ENCODE data around the gene UBN1.

Gene UBN1, protein sequence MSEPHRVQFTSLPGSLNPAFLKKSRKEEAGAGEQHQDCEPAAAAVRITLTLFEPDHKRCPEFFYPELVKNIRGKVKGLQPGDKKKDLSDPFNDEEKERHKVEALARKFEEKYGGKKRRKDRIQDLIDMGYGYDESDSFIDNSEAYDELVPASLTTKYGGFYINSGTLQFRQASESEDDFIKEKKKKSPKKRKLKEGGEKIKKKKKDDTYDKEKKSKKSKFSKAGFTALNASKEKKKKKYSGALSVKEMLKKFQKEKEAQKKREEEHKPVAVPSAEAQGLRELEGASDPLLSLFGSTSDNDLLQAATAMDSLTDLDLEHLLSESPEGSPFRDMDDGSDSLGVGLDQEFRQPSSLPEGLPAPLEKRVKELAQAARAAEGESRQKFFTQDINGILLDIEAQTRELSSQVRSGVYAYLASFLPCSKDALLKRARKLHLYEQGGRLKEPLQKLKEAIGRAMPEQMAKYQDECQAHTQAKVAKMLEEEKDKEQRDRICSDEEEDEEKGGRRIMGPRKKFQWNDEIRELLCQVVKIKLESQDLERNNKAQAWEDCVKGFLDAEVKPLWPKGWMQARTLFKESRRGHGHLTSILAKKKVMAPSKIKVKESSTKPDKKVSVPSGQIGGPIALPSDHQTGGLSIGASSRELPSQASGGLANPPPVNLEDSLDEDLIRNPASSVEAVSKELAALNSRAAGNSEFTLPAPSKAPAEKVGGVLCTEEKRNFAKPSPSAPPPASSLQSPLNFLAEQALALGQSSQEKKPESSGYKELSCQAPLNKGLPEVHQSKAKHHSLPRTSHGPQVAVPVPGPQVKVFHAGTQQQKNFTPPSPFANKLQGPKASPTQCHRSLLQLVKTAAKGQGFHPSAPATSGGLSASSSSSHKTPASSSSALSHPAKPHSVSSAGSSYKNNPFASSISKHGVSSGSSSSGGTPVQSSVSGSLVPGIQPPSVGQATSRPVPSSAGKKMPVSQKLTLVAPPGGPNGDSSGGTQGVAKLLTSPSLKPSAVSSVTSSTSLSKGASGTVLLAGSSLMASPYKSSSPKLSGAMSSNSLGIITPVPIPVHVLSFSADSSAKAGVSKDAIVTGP (N-terminal part only)

GRCh38 chr16:4846901-4847773, at the start of gene UBN1, which contains the start of gene GLYR1:
Gene UBN1, plus strand, starts transcription at chr16:4847481. Its CDS starts 5,437 bp downstream, at chr16:4852918.
Gene GLYR1, minus strand, starts transcription at chr16:4847288. Its CDS starts 23 bp downstream, at chr16:4847265.
- DNase-seq (ENCODE audit: low spot score), result peak; percentile 98

GRCh38 chr16:4797805-4798252, 49.5 kb upstream of the UBN1 start:
- no peak for DNase-seq (ENCODE audit: low spot score)

- DNase-seq (ENCODE audit: low spot score), result no peak
These were observed 48.8 kb upstream of the UBN1 start for GRCh38 chr16:4798456-4798855.

- no peak for DNase-seq (ENCODE audit: low spot score)
These were observed 48.0 kb upstream of the UBN1 start for GRCh38 chr16:4799171-4799855.

DNA sequence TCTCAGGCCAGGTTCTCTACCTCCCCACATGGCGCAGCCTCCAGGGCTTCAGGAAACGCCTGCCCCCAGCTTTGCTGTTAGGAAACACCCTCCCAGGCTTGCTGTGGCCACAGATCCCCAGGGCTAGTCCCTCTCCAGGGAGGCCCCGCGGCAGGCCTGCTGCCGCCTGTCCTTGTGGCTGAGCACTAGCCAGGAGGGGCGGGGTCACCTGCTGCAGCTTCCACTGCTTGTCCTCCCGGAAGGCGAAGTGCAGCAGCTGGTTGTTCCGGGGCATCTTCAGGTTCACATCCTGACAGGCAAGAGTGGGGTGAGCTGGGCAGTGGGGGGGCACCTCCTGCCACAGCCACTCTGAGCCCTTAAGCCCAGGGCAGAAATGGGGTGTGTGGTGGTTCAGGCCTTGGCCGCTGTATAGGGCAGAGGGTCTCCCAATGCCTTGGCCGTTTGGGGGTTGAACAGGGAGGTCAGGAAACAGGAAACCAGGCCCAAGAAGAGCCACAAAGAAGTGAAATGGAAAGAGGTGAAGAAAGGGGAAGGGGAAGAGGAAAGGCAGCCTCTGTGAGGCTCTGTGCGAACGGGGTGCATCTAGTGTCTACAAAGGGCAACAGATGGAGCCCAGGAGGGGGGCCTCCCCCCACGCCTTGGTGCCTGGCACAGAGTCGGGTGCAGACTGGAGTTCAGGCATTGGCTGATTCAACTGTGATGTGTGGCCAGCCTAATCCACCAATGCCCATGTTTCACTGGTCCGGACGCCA, 46.8 kb upstream of the UBN1 start:
- no peak for DNase-seq (ENCODE audit: low spot score)

- no peak for DNase-seq (ENCODE audit: low spot score)
These were observed 46.0 kb upstream of the UBN1 start for GRCh38 chr16:4801051-4801961.

- peak; percentile 83 for DNase-seq (ENCODE audit: low spot score)
These were observed 45.2 kb upstream of the UBN1 start, which contains the start of gene ROGDI for GRCh38 chr16:4801962-4802658. Gene ROGDI, minus strand, starts transcription at chr16:4802633. Its CDS starts 62 bp downstream, at chr16:4802571.

GRCh38 chr16:4802659-4803287, 44.5 kb upstream of the UBN1 start:
- peak; percentile 84 for DNase-seq (ENCODE audit: low spot score)

- no peak for DNase-seq (ENCODE audit: low spot score)
These were observed 43.9 kb upstream of the UBN1 start for GRCh38 chr16:4803401-4803844.

DNA sequence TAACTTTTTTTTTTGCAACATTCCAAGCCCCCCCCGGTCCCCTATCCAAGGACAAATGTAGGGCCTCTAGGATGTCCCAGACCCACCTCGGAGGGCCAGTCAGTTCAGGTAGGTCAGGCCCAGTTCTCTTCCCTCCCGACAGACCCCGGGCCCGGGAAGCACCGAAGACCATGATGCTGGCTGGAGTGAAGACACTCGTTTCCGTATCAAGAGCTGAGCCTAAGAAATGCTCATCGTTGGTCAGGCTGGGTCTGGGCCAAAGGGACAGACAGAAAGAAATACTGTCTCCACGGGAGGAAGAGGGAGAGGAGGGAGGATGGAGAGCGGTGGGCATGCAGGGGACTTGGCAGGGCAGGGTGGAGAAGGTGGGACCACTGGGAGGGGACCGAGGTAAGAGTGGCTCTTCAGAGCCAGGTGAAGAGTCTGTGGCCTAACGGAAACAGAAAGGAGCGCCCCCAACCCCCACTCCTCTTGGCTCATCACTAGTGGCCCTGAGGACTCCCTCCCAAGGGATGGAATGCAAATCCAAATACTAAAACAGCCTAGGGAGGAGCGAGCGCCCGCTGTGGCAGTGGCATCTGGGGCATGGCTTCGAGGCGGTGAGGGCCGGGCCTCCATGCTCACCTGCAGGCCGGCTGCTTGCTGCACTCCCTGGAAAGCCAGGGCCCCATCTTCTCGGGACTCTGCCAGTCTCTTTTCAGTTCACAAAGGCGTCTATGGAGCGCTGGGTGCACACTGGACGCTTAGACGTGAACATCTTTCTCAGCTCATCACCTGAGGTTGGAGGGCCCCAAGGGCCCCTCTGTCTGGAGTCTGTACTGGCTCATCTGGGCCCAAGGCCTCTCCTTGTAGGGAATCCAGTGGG, 43.2 kb upstream of the UBN1 start:
- DNase-seq (ENCODE audit: low spot score), result no peak

DNA sequence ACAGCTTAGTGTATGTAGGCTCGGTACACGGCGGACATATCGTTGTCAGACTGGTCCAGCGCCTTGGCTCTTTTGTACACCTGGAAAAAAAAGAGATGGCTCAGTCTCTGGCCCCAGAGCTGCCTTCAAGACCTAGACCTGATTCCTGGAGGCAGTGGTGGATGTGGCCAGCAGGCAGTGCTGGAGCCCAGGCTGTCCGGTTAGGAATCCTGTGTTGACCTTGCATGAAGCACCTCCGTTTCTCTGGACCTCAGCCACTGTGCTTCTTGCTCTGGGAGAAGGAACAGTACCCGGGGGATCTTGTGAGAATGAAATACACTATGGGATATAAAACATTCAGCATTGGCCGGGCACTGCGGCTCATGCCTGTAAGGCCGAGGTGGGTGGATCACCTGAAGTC, 42.0 kb upstream of the UBN1 start:
- DNase-seq (ENCODE audit: low spot score), result no peak

DNA sequence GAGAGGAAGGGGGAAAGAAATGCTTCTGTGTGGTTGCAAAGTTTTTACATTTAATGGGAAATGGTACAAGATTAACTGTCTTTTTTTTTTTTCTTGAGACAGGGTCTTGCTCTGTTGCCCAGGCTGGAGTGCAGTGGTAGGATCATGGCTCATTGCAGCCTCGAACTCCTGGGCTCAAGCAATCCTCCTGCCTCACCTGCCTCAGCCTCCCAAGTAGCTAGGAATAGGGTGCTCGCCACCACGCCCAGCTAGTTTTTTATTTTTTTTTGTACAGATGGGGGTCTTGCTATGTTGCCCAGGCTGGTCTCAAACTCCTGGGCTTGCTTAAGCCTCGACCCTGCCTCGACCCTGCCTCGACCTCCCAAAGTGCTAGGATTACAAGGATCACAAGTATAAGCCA, 41.0 kb upstream of the UBN1 start:
- DNase-seq (ENCODE audit: low spot score), result no peak

DNA sequence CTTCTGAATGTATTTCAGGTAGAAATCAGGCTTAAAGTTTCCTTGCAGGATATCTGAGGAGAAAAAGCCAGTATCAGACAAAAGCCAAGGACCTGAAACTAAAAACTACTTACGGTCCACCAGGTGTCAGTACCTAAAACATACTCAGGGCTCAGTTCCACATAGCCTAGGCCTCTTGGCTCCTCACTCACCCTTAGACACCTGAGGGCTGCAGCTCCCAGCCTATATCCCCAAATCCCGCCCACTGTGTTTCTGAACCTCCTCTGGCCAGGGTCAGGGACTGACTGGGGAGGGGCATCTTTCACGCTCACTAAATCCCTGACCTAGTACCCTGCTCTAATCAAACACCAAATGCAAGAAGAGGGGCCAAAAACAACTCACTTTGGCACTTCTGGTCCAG, 36.0 kb upstream of the UBN1 start:
- DNase-seq (ENCODE audit: low spot score), result no peak

DNA sequence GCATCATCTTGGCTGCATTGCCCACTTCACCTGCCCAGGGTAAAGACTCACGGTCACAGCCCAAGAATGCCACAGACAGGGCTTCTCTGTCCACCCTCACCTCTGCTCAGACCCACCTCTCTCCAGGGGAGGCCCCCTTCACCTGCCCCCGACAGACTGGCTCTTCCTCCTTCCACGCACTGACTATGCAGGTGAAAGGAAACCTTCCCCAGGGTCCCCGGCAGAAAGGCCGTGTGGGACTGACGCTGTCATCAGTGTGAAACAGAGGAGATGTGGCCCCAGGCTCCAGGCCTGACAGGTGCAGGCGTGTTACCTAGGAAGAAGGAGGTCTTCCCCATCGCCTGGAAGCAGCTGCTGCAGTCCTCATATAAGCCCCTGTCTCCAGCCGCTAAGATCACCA, 35.5 kb upstream of the UBN1 start:
- DNase-seq (ENCODE audit: low spot score), result no peak

DNA sequence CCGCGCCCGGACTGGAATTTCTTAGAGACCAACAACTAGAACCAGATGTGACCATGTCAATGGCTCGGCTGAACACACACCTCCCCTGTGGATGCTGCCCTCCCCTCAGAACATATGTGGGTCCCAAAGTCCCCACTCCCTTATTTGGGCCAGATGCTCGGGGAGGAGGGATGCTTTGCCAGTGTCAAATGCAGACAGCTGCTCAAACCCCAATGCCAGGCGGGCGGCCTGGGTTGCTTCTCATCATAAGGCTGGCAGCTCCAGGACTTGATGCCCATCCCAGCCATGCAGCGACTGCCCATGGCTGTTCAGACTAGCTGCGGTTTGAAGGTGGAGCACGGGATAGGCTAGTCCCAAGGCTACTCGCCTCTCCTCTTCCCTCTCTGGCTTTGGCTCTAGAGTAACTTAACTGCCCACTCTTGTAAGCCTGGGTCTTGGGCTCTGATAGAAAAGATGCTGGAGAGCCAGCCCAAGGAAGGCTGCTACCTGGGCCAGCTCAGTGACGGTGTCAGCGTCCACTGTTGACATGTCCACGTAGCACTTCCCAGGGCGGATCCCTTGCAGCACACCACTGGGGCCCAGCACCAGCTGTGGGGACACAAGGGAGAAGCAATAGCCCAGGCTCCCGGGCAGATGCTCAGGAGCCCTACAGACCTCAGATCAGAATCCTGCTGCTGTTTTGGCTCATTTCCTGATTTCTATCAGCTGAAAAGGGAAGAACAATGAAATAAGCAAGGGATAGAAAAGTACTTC, 33.9 kb upstream of the UBN1 start:
- no peak for DNase-seq (ENCODE audit: low spot score)

- DNase-seq (ENCODE audit: low spot score), result no peak
These were observed 33.2 kb upstream of the UBN1 start for GRCh38 chr16:4814046-4814445.

Data from CD4-positive, alpha-beta T cell treated with Interleukin-15 for 4 hours (primary cell).